Lower lobe of right lung (tissue), 2 donors: ENCODE results near the gene NXT1. TPM values are rescaled to one million over a fixed set of nuclear protein-coding genes. Genes with fewer than 3 reads are reported as not detected.

ENCODE experiments used
- ATAC-seq, 2 donors: fragments of 200-7000 bp; cut with Tn5 transposase; one replicate each; pipeline ENCODE4 v1.9.1; 2020 to 2022; ENCODE audit warnings: mild to moderate bottlenecking in 2 of 2, moderate library complexity in 2 of 2
- DNase-seq: peaks from one replicate; pipeline ENCODE4 v3.0.0-alpha.2; 2020
- H3K27ac ChIP-seq: fragments of 200-600 bp; one replicate; pipeline ENCODE4 v1.8.0; 2022
- H3K27me3 ChIP-seq: fragments of 200-600 bp; one replicate; pipeline ENCODE4 v1.8.0; 2022; ENCODE audit warnings: low read depth
- H3K36me3 ChIP-seq: fragments of 200-600 bp; one replicate; pipeline ENCODE4 v1.8.0; 2022; ENCODE audit warnings: mild to moderate bottlenecking
- H3K4me1 ChIP-seq: fragments of 200-600 bp; one replicate; pipeline ENCODE4 v1.8.0; 2022
- H3K4me3 ChIP-seq: fragments of 200-600 bp; one replicate; pipeline ENCODE4 v1.8.0; 2022; ENCODE audit warnings: mild to moderate bottlenecking
- H3K9me3 ChIP-seq: fragments of 200-600 bp; one replicate; pipeline ENCODE4 v1.8.0; 2022
- intact Hi-C: fragments of 100-400 bp; cut with DNase I; formaldehyde crosslinking; loops from one replicate; pipeline ENCODE4 v1.11.0; 2022
- total RNA-seq: library from RNA; stranded (reverse); fragmentation: NEBNext Ultra II Directional; extraction: Animal tissue kit (Norgen Biotek cat#: 25700); gene quantifications from one replicate; pipeline ENCODE4 v1.2.1, GENCODE V29; 2021
- TF ChIP-seq, protein P1 (sequence below): fragments of 200-600 bp; IDR thresholded peaks from one replicate; pipeline ENCODE4 v1.8.0; 2022; ENCODE audit warnings: antibody characterized with exemption, mild to moderate bottlenecking
- donor health status: DM: no; HTN: yes; CAD: no; lungs with severe emphysema.

The NXT1 gene
- total RNA-seq, 1 donor from 2014 or later, result 14.8 TPM

DNA sequence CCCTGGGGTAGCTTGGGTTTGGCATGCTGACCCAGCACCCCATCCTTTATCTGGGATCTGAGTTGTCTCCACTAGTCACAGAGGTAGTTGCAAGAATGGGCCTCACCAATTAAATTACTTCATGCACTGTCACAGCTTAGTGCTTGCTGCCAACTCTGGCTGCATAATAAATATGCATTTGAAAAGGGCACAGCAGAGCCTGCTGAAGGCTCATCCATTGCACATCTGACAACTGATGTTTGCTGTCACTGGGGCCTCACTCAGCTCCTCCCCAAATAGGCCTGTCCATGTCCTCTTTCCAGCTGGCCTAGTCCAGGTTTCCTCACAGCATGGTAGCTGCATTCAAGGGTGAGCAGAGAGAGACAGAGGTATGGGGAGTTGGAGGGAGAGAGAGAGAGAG lies 13.3 kb upstream of the NXT1 start:
- TF ChIP-seq, protein P1, sequence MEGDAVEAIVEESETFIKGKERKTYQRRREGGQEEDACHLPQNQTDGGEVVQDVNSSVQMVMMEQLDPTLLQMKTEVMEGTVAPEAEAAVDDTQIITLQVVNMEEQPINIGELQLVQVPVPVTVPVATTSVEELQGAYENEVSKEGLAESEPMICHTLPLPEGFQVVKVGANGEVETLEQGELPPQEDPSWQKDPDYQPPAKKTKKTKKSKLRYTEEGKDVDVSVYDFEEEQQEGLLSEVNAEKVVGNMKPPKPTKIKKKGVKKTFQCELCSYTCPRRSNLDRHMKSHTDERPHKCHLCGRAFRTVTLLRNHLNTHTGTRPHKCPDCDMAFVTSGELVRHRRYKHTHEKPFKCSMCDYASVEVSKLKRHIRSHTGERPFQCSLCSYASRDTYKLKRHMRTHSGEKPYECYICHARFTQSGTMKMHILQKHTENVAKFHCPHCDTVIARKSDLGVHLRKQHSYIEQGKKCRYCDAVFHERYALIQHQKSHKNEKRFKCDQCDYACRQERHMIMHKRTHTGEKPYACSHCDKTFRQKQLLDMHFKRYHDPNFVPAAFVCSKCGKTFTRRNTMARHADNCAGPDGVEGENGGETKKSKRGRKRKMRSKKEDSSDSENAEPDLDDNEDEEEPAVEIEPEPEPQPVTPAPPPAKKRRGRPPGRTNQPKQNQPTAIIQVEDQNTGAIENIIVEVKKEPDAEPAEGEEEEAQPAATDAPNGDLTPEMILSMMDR, result no peak
- DNase-seq, result no peak
- Histone ChIP-seq H3K4me1 (peaks cover 7% of the 10 kb centered on the region), H3K27ac (no peak overlapping the region), H3K4me3 (no peak overlapping the region), H3K9me3 (no peaks in the 10 kb centered on the region), H3K36me3 (no peaks in the 10 kb centered on the region), H3K27me3 (peaks cover 3% of the 10 kb centered on the region)
- ATAC-seq, result no peak
- intact Hi-C loops, result no loop called here

DNA sequence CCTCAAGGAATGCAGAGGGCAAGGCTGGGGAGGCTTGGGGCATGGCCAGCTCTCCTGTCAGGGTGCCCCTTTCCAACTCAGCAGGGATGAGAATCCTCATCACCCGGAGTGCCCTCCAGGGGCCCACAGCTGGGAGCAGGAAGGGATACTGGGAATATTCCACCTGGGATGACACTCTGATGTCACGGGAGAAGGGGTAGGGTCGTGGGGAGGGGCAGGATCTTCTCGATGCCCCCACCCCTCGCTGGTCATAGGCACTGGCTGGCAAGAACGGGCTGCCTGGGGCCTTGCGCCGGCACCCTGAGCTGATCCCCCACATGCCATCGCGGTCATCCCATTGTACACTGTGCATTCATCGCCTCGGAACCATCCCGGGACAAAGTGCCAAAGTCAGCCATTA lies 10.6 kb upstream of the NXT1 start:
- TF ChIP-seq, protein P1, result no peak
- H3K27me3 ChIP-seq, result peaks cover 3% of the 10 kb centered on the region
- H3K4me3 ChIP-seq, result no peak overlapping the region
- H3K36me3 ChIP-seq, result no peaks in the 10 kb centered on the region
- intact Hi-C loops, result no loop called here
- no peak for ATAC-seq
- peaks cover 7% of the 10 kb centered on the region for H3K4me1 ChIP-seq
- no peaks in the 10 kb centered on the region for H3K9me3 ChIP-seq
- H3K27ac ChIP-seq, result no peak overlapping the region
- no peak for DNase-seq

- Histone ChIP-seq H3K4me1 (peaks cover 7% of the 10 kb centered on the region), H3K27ac (no peak overlapping the region), H3K4me3 (no peak overlapping the region), H3K27me3 (peaks cover 3% of the 10 kb centered on the region), H3K36me3 (no peaks in the 10 kb centered on the region), H3K9me3 (no peaks in the 10 kb centered on the region)
- TF ChIP-seq, protein P1, result peak; percentile 77
- DNase-seq (no peak), ATAC-seq (peak; percentile 63 to 87)
- intact Hi-C loops, result no loop called here
Observed at GRCh38 chr20:23340524-23340923, 10.1 kb upstream of the NXT1 start.

- no peak overlapping the region for H3K4me3 ChIP-seq
- no peaks in the 10 kb centered on the region for H3K36me3 ChIP-seq
- ATAC-seq (no peak), DNase-seq (no peak)
- peaks cover 3% of the 10 kb centered on the region for H3K27me3 ChIP-seq
- no peaks in the 10 kb centered on the region for H3K9me3 ChIP-seq
- peaks cover 7% of the 10 kb centered on the region for H3K4me1 ChIP-seq
- intact Hi-C loops, result no loop called here
- no peak overlapping the region for H3K27ac ChIP-seq
- TF ChIP-seq, protein P1, result no peak
Observed at GRCh38 chr20:23341073-23341472, 9.5 kb upstream of the NXT1 start.

GRCh38 chr20:23343590-23343989 lies 7.0 kb upstream of the NXT1 start:
- peaks cover 3% of the 10 kb centered on the region for H3K27me3 ChIP-seq
- TF ChIP-seq, protein P1, result no peak
- ATAC-seq (no peak), DNase-seq (no peak)
- H3K4me1 ChIP-seq, result peaks cover 8% of the 10 kb centered on the region
- H3K36me3 ChIP-seq, result no peaks in the 10 kb centered on the region
- H3K27ac ChIP-seq, result no peak overlapping the region
- H3K9me3 ChIP-seq, result no peaks in the 10 kb centered on the region
- H3K4me3 ChIP-seq, result no peak overlapping the region
- intact Hi-C loops, result no loop called here

GRCh38 chr20:23344336-23344735 lies 6.3 kb upstream of the NXT1 start:
- H3K27ac ChIP-seq, result no peak overlapping the region
- TF ChIP-seq, protein P1, result no peak
- ATAC-seq (no peak), DNase-seq (no peak)
- peaks cover 3% of the 10 kb centered on the region for H3K27me3 ChIP-seq
- no peak overlapping the region for H3K4me3 ChIP-seq
- intact Hi-C loops, result no loop called here
- H3K4me1 ChIP-seq, result peaks cover 15% of the 10 kb centered on the region
- no peaks in the 10 kb centered on the region for H3K36me3 ChIP-seq
- H3K9me3 ChIP-seq, result no peaks in the 10 kb centered on the region
